GM21786 (cell line): ENCODE data around the gene PCDHB16.
"Not testable (repeated sequence)": the region's sequence is repeated elsewhere in the genome, so short reads cannot be mapped to it uniquely, and the experiment has no call there.

Experiments used
- ATAC-seq: cut with Tn5 transposase; IDR thresholded peaks from one replicate; pipeline ENCODE4 v1.9.1; 2021; ENCODE audit not compliant: unreplicated experiment

Gene PCDHB16

DNA sequence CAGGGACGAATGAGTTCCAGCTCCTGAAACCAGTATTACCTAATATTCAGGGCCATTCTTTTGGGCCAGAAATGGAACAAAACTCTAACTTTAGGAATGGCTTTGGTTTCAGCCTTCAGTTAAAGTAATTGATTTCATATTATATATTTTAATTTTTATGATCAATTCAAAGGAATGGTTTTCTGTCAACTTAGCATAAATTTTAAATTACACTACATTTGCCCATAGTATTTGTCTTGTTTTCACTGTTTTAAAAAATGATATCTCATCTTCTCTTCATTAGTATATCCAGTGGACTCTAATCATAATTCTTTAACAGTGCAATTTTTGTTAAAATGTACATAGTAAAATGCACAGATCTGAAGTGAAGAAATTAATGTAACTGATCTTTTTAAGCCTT, 1.9 kb upstream of the PCDHB16 start:
- no peak for ATAC-seq

GRCh38 chr5:141184117-141184855, 2.1 kb downstream of the PCDHB16 start:
- ATAC-seq: not testable (repeated sequence)

- ATAC-seq: no peak
Observed at GRCh38 chr5:141186897-141187512, 4.8 kb downstream of the PCDHB16 start, which contains the start of gene PCDHB9. TSS of gene PCDHB9 (plus strand) at chr5:141187161. CDS start at chr5:141187319, 158 bp downstream.

DNA sequence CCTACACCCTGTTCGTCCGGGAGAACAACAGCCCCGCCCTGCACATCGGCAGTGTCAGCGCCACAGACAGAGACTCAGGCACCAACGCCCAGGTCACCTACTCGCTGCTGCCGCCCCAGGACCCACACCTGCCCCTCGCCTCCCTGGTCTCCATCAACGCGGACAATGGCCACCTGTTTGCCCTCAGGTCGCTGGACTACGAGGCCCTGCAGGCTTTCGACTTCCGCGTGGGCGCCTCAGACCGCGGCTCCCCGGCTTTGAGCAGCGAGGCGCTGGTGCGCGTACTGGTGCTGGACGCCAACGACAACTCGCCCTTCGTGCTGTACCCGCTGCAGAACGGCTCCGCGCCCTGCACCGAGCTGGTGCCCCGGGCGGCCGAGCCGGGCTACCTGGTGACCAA, 6.5 kb downstream of the PCDHB16 start:
- not testable (repeated sequence) for ATAC-seq

DNA sequence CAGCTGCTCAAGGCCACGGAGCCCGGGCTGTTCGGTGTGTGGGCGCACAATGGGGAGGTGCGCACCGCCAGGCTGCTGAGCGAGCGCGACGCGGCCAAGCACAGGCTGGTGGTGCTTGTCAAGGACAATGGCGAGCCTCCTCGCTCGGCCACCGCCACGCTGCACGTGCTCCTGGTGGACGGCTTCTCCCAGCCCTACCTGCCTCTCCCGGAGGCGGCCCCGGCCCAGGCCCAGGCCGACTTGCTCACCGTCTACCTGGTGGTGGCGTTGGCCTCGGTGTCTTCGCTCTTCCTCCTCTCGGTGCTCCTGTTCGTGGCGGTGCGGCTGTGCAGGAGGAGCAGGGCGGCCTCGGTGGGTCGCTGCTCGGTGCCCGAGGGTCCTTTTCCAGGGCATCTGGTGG, 6.9 kb downstream of the PCDHB16 start:
- ATAC-seq: not testable (repeated sequence)

DNA sequence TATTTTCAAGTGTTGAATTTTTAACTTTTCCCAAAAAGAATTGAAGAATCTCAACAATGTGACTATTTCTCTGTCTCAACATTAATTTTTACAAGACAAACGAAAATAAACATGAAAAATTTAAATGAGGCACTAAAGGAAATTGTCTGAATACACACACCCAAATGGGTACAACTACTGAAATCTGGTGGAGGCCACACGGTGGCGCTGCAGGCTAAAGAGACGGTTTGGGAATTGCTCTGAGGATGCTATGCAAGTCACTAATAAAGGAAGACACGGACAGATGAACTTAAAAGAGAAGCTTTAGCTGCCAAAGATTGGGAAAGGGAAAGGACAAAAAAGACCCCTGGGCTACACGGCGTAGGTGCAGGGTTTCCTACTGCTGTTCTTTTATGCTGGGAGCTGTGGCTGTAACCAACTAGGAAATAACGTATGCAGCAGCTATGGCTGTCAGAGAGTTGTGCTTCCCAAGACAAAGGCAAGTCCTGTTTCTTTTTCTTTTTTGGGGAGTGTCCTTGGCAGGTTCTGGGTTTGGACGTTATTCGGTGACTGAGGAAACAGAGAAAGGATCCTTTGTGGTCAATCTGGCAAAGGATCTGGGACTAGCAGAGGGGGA, 10.0 kb downstream of the PCDHB16 start, which contains the start of gene PCDHB10:
Gene PCDHB10 (plus strand): TSS at position 244 of the 616 bp plus-strand sequence. CDS start 200 bp downstream, at position 444.
- no peak for ATAC-seq

GRCh38 chr5:141194332-141194731, 12.1 kb downstream of the PCDHB16 start:
- not testable (repeated sequence) for ATAC-seq

DNA sequence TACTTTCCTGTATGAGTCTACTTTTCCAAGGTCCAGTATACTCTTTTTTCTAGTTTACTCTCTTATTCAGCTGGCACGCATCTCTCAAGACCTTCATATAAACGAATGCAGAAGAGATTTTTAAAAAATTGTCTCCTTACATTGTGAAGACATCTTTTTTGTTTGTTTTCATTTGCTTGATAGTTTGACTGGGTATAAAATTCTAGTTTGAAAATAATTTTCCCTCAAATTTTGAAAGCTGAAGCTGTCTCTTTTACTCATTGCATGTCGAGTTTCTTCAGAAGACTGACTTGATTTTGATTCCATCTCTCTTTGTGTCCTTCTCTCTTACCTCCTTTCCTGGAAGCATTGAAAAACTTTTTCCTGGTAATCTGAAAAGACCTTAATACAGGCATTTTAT, 14.2 kb downstream of the PCDHB16 start:
- no peak for ATAC-seq

DNA sequence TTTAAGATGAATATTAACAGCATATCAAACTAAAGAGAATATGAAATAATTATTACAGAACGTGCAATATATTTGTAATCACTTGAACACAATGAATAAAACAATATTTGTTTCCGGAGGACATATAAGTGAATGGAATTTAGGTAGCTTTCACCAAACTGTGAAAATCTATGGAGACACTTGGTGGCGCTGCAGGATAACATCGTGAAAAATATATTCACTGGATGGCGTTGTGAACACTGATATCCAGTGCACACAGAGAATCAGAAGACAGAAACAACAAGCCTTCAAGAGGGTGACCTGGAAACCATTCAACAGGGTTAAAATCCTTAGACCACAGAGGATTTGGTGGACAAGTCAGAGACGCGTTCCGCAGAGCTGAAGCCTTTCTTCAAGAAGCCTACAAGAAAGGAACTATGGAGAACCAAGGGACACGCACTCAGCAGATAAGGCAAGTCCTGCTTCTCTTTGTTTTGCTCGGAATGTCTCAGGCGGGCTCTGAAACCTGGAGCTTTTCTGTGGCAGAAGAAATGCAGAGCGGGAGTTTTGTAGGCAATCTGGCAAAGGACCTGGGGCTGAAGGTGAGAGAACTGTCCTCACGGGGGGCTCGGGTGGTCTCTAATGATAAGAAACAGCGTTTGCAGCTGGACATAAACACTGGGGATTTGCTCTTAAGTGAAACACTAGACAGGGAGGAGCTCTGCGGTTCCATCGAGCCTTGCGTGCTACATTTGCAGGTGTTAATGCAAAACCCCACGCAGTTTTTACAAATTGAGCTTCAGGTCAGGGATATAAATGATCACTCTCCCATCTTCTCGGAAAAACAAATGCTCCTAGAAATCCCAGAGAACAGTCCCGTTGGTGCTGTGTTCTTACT, 17.4 kb downstream of the PCDHB16 start, which contains the start of gene PCDHB11:
Gene PCDHB11 (plus strand): TSS at position 269 of the 877 bp plus-strand sequence. CDS start 148 bp downstream, at position 417.
- ATAC-seq: no peak

- ATAC-seq: not testable (repeated sequence)
Observed at GRCh38 chr5:141201126-141201525, 18.9 kb downstream of the PCDHB16 start.

GRCh38 chr5:141201646-141202045, 19.5 kb downstream of the PCDHB16 start:
- ATAC-seq: not testable (repeated sequence)

GRCh38 chr5:141208478-141208877, 26.3 kb downstream of the PCDHB16 start, which contains the start of gene PCDHB12:
TSS of gene PCDHB12 (plus strand) at chr5:141208719. CDS start at chr5:141208908, 189 bp downstream.
- no peak for ATAC-seq

- not testable (repeated sequence) for ATAC-seq
Observed at GRCh38 chr5:141210281-141210680, 28.1 kb downstream of the PCDHB16 start.

- not testable (repeated sequence) for ATAC-seq
Observed at GRCh38 chr5:141210849-141211248, 28.7 kb downstream of the PCDHB16 start.

DNA sequence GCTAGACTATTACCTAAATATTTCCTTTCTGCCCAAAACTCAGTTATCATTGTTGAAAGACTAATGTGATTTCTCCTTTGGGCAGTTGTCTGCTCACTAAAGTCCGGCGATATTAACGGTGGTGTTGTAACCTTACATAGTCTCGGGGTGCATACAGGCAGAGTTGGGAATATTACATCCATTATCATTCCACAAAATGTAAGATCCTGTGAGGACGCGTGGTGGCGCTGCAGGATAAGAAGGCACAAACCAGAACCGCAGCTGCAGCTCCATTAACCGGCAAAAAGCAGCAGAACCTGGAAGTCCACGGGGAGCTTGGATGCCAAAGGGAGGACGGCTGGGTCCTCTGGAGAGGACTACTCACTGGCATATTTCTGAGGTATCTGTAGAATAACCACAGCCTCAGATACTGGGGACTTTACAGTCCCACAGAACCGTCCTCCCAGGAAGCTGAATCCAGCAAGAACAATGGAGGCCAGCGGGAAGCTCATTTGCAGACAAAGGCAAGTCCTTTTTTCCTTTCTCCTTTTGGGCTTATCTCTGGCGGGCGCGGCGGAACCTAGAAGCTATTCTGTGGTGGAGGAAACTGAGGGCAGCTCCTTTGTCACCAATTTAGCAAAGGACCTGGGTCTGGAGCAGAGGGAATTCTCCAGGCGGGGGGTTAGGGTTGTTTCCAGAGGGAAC, 31.6 kb downstream of the PCDHB16 start, which contains the start of gene PCDHB13:
Gene PCDHB13 (plus strand): TSS at position 264 of the 684 bp plus-strand sequence. CDS start 205 bp downstream, at position 469.
- not testable (repeated sequence) for ATAC-seq

DNA sequence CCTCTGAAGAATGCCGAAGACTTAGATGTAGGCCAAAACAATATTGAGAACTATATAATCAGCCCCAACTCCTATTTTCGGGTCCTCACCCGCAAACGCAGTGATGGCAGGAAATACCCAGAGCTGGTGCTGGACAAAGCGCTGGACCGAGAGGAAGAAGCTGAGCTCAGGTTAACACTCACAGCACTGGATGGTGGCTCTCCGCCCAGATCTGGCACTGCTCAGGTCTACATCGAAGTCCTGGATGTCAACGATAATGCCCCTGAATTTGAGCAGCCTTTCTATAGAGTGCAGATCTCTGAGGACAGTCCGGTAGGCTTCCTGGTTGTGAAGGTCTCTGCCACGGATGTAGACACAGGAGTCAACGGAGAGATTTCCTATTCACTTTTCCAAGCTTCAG, 32.4 kb downstream of the PCDHB16 start:
- ATAC-seq: not testable (repeated sequence)

GRCh38 chr5:141215504-141215903, 33.3 kb downstream of the PCDHB16 start:
- not testable (repeated sequence) for ATAC-seq

DNA sequence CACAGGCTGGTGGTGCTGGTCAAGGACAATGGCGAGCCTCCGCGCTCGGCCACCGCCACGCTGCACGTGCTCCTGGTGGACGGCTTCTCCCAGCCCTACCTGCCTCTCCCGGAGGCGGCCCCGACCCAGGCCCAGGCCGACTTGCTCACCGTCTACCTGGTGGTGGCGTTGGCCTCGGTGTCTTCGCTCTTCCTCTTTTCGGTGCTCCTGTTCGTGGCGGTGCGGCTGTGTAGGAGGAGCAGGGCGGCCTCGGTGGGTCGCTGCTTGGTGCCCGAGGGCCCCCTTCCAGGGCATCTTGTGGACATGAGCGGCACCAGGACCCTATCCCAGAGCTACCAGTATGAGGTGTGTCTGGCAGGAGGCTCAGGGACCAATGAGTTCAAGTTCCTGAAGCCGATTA, 33.8 kb downstream of the PCDHB16 start:
- ATAC-seq: not testable (repeated sequence)

- no peak for ATAC-seq
Observed at GRCh38 chr5:141223112-141223783, 41.1 kb downstream of the PCDHB16 start, which contains the start of gene PCDHB14. TSS of gene PCDHB14 (plus strand) at chr5:141223343. CDS start at chr5:141223506, 163 bp downstream.
